T-helper 1 cell treated with Interleukin-12 subunit alpha and Interleukin-12 subunit beta and Interleukin-4 antibody, amounts not matched to agents 30 ng/mL and 1 ng/mL, for 36 hours (primary cell): Measurements from ENCODE around the gene MMP11. TPM values are rescaled to one million over a fixed set of nuclear protein-coding genes. Genes with fewer than 3 reads are reported as not detected.
"Not testable (repeated sequence)": the region's sequence is repeated elsewhere in the genome, so short reads cannot be mapped to it uniquely, and the experiment has no call there.

ENCODE experiments used
- intact Hi-C: fragments of 100-400 bp; cut with micrococcal nuclease; formaldehyde crosslinking; loops from one replicate; pipeline ENCODE4 v1.15.1; 2024
- total RNA-seq: library from RNA; stranded (reverse); gene quantifications from 2 replicates; pipeline ENCODE4 v1.2.3, GENCODE V29; 2022

MMP11 gene, protein sequence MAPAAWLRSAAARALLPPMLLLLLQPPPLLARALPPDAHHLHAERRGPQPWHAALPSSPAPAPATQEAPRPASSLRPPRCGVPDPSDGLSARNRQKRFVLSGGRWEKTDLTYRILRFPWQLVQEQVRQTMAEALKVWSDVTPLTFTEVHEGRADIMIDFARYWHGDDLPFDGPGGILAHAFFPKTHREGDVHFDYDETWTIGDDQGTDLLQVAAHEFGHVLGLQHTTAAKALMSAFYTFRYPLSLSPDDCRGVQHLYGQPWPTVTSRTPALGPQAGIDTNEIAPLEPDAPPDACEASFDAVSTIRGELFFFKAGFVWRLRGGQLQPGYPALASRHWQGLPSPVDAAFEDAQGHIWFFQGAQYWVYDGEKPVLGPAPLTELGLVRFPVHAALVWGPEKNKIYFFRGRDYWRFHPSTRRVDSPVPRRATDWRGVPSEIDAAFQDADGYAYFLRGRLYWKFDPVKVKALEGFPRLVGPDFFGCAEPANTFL
- 0.27 and 0.49 TPM in 2 replicates for total RNA-seq

DNA sequence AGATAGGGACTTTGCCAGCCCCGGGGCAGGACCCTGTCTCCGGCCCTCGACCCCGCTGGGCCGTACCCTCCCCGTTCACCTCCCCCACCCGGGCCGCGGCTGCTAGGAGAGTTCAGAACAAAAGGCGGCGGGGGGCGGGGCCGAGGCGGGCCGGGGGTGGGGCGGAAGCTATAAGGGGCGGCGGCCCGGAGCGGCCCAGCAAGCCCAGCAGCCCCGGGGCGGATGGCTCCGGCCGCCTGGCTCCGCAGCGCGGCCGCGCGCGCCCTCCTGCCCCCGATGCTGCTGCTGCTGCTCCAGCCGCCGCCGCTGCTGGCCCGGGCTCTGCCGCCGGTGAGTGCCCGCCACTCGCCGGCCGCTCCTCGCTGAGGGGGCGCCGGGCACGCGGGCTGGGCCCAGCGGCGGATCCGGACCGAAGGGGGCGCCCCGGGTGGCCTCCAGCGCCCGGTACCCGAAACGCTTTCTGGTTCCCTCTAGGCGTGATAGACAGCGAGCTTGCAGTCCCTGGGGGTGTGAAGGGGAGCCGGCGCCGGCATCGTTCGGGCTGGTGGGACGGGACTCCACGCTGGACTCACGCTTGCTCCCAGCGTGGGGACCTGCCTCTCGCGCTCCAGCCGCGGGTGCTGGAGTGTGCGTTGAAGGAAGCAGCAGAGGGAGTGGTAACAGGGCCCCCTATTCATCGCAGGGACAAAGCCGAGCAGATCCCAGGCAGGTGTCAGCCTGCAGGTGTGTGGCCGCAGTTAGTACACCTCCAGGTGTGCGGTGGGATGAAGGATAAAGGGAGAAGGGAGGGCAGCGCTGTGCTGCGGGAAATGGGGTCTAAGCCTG lies at the start of gene MMP11:
Gene MMP11, plus strand, starts transcription at position 201 of the 825 bp plus-strand sequence. Its CDS starts 22 bp downstream, at position 223.
- intact Hi-C loops, result loop anchor here (1.0 kb wide), 2 partner anchors 14 to 22 kb away; partner anchors contain the start of gene ZNF70

DNA sequence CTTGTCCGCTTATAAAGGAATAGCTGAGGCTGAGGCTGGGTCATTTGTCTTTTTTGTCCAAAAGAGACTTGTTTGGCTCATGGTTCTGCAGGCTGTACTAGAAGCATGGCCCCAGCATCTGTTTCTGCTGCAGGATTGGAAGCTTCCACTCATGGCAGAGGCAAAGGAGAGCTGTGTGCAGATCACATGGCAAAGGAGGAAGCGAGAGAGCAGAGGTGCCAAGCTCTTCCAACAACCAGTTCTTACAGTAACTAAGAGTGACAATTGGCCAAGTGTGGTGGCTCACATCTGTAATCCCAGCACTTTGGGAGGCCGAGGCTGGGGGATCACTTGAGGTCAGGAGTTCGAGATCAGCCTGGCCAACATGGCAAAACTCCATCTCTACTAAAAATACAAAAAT lies 44.5 kb upstream of the MMP11 start:
- intact Hi-C loops, result not testable (repeated sequence)

DNA sequence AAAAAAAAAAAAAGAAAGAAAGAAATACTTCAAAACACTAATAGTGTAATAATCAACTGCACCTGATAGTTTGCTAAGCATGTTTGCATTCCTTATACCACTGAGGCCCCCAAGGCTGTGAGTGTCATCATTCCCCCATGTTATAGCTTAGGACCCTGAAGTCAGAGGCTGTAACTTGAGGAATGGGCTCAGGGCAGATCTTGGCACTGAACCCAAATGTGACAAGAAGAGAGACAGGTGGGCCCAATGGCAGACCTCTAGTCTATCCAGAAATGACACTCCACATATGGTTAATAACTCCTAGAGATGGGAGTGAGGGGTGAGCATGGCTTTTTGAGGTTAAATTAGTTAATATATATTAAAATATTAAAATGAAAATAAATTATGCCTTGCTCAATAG lies 35.0 kb upstream of the MMP11 start:
- intact Hi-C loops, result no loop called here

DNA sequence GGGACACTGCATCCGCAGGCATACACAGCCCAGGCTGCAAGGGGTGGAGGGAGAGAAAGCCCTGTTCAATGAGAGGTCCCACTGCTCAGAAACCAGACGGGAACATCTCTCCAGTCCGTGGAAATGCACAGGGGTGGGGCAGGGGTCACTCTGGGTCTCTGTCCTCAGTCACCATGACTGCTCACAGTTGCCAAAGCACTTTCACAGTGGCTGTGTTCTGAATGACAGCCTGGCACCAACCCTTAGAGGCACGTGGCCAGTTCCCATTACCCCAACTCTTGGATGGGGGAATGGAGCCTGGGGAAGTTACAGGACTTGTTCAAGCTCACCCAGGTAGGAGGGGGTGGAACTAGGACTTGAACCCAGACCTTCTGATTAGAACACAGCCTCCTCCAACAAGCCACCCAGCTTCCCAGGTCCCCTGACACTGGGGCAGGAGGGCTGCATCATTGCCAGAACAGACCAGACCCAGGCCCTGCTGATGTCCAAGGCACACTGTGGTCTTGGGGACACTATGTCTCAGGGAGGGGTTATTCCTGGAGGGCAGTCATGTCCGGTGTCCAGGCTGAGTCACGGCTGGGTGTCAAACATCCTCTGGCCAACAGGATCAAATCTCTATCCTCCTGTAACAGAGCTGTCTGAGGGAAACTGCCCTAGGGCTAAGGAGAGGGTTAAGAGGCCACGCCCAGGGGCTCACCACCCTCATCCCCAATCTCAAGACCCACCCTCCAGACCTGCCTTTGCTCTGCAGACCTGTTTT lies 30.0 kb upstream of the MMP11 start:
- intact Hi-C loops, result no loop called here

DNA sequence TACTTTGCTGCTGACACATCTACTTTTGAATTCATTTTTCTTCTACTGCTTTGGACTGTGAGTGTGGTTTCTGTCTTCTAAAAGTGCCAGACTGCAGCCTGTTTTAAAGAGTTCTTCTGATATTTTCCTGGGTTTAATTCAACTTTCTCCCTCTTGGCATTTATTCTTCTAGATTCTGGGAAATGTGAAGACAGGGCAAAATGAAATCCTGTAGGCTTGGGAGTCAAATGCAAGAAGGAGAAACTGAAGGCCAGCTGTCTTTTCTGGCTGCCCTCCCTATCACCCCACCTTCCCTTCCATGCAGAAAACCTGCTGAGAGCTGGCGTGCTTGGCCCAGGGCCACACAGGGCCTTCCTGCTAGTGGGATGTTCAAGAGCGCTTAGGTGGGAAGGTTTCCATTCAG lies 29.3 kb upstream of the MMP11 start:
- intact Hi-C loops, result no loop called here

DNA sequence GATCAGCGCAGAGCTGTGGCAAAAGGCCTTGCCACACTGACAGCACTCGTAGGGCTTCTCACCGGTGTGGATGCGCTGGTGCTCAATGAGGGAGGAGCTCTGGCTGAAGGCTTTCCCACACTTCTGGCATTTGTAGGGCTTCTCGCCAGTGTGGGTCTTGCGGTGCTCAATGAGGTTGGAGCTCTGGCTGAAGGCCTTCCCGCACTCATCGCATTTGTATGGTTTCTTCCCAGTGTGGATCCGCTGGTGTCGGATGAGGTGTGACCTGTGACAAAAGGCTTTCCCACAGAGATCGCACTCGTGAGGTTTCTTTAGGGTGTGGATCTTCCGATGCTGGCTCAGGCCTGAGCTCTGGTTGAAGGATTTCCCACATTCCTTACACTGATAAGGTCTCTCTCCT lies 28.6 kb upstream of the MMP11 start:
- intact Hi-C loops, result no loop called here

DNA sequence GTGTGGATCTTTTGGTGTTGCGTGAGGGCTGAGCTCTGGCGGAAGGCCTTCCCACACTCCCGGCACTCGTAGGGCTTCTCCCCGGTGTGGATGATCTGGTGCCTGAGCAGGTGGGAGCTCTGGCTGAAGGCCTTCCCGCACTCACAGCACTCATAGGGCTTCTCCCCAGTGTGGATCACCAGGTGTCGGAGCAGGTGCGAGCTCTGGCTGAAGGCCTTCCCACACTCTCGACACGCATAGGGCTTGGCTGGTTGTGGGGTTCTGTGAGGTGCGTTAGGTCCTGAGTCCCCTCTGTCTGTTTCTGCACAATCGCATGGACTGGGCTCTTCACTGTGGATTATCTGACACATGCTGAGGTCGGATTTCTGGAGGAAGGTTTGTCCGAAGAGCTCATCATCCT lies 28.2 kb upstream of the MMP11 start:
- intact Hi-C loops, result no loop called here

DNA sequence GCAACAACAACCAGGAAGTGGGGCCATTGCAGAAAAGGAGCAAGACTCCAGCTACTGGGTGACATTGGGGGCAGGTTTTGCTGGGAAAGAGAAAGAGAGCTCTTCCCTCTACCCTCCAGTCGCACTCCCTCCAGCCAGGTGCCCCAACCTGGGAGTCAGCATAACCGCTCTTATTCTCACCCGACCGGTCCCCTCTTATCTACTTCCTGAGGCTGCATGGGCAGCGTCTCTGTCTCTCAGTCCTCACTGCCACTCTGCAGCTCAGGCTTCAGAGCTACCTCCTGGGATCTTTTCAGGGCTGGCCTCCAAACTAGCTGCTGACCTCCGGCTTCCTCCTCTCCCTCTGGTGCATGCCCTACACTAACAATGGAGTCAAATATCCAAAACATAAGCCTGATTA lies 26.9 kb upstream of the MMP11 start:
- intact Hi-C loops, result no loop called here

DNA sequence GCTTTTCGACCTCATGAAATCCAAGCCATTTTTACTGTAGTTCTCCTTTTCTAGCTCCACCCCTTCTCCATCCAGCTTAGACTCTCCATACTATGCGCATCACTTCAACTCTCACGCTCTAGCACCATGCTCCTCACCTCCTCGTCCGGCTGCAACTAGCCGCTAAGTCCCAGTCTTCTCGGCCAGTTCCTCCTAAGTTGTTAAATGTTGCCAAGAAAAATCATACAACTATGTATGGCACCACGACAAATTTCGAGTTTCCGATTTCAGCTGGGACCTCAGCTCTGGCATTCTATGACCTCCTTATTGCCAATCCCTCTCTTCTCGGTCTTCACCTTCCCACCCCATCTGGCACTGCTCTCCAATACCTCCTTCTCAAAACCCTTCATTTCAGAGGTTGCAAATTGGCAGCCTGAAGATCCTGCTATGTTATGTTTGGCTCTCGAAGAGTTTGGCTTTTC lies 22.8 kb upstream of the MMP11 start:
- intact Hi-C loops, result loop anchor here (10.0 kb wide), 1 partner anchor 215 kb away; no protein-coding TSS in a partner anchor

DNA sequence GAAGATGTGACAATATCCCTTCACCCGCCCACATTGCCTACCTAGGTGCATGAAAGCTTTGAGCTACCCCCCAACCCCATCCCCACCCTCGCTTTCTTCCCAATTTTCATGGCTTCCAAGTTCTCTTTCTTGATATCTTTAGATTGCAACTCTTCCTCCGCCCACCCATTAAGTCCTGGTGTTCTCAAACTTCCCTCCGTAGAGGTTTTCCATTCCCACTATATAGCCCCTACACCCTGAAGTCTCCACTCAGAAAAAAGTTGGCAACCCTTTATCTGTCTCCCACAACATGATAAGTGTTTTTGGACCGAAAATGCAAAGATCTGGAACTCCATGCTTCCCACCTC lies 22.3 kb upstream of the MMP11 start:
- intact Hi-C loops, result loop anchor here (10.0 kb wide), 1 partner anchor 216 kb away; no protein-coding TSS in a partner anchor

DNA sequence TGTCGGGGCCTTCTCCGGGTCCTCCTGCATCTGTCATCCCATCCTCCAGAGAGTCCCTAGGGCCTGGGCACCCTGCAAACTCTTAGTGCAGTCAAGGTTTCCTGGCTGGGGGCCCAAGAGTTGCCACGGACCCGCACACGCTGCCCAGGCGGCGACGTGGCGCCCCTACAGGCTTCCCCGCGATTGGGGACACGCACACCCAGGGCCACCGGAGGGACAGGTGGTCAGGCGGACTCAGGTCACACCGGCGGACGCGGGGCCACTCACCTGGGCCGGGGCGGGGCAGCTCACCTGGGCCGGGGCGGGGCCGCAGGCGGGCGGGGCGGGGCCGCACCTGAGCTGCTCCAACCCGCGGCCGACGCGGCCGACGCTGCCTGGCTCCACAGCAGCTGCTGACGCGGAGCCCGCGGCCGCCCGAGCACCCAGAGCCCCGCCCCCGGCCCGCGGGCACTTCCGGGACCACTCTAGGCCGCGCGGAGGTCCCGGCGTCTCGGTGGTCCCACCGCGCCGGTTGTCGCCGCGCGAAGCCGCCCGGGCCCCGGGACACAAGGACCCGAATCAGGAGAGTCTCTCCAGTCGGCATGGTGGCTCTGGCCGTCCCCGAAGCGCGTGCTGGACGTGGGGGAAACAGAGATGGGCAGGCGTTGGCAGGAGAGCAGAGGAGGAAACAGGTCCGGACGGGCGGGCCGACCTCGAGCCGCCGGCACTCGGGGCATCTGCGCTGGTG lies 21.8 kb upstream of the MMP11 start, which contains the start of gene ZNF70:
Gene ZNF70, minus strand, starts transcription at position 399 of the 727 bp plus-strand sequence. CDS start 5,972 bp downstream, outside the sequence.
- intact Hi-C loops, result loop anchor here (1.0 to 10.0 kb wide), 8 partner anchors 17 to 216 kb away; partner anchors contain the start of genes DERL3, MIF and MMP11

DNA sequence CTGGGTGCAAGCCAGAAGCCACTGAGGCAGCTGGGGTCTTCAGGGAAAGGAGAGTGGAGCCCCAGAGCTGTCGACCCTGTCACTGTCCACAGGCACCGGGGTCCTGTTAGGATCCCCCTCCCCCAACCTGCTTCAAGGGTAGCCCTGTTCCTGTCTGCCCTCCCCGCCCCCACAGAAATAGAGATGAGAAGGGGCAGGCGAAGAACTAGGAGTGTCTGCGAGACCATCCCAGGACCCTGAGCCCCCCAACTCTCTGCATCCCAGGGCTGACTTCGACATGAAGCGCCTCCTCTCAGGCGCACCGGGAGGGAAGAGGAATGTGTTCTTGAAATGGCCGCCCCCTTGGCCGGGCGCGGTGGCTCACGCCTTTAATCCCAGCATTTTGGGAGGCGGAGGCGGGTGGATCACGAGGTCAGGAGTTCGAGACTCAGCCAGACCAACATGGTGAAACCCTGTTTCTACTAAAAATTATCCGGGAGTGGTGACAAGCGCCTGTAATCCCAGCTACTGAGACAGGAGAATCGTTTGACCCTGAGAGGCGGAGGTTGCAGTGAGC lies 21.1 kb upstream of the MMP11 start:
- intact Hi-C loops, result loop anchor here (1.0 to 10.0 kb wide), 8 partner anchors 17 to 217 kb away; partner anchors contain the start of genes DERL3, MIF and MMP11

DNA sequence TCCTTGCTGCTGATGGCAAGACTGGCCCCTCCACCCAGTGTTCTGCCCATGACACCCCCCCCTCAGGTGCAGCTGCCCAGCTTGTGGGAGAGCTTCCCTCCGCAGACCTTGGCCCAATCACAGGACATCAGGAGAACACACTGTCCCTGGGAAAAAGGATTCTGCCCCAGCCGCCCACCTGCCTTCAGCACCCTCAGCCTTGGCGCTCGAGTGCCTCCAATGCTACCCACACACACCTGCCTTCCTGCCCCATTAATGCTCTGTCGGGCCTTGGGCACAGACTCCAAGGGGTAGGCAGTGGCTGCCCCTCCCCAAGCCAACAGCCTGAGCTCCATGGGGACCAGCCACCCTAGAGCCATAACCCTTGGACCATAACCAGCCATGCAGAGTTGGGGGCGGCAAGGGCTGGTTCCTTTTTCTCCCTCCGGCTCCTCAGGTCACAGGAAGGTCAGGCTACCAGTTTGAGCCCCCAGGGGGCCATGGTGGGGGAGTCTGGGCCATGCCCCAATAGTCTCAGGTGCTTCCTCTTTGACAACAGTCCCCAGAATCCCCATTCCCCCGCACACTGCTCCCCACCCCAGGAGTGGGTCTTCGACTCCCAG lies 20.5 kb upstream of the MMP11 start:
- intact Hi-C loops, result loop anchor here (10.0 kb wide), 1 partner anchor 217 kb away; no protein-coding TSS in a partner anchor

DNA sequence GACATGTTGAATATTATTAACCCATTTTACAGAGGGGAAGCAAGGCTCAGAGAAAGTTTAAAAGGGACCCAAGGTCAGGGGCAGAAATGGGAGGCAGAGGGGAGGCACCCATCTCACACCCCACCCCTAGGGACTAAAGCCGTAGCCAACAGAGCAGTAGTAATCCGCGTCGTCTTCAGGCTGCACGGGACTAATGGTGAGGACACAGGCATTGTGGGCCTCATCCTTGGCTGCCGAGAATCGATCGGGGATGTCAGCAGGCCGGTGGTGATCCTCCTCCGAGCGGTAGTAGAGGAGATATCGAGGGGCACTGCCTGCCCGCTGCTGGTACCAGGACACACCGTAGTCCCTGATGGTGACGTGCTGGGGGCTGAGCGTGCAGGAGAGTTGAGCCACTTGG lies 19.9 kb upstream of the MMP11 start:
- intact Hi-C loops, result loop anchor here (10.0 kb wide), 1 partner anchor 218 kb away; no protein-coding TSS in a partner anchor

DNA sequence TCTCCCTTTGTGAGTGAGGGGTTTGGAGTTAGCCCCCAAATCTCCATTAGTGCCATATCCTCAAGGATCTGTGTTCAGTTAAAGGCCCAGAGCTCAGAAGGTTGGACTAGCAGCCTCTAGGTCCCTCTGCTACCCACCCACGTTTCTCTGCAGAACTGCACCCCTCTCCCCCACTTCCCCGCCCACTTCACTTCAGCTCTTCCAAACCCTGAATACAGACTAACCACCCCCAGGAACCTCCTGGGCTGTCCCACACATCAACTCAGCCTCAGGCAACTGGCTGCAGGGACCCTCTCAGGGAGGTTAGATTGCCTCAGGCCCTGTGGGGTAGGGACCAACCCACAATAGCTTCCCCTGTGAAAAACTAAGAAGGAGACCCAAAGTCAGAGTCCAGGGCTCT lies 19.3 kb upstream of the MMP11 start:
- intact Hi-C loops, result loop anchor here (10.0 kb wide), 1 partner anchor 219 kb away; no protein-coding TSS in a partner anchor

DNA sequence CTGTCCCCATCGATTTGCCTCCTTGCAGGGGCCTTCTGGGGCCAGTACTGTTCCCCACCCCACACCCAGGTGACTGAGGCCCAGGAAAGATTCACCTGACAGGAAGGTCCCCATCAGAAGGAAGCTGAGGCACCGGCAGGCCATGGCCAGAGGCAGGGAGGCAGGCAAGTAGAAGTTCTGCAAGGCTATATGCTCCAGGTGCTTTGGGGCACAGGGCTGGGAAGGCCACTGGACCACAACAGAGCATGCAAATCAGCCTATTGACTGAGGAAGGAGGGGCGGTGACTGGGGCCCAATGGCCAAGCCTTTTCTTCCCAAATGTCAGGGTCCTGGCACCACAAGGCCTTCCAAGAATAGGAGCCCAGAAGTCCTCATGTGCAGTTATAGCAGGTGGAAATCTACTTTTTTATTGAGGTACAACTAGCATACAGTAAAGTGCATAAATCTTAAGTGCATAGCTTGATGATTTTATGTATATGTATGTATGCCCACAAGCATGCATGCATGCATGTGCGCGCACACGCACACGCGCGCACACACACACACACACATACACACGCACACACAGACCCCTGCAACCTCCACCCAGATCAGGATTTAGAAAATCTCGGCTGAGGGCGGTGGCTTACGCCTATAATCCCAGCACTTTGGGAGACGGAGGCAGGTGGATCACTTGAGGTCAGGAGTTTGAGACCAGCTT lies 18.3 kb upstream of the MMP11 start, which contains the start of gene VPREB3:
Gene VPREB3, minus strand, starts transcription at position 206 of the 700 bp plus-strand sequence. Its CDS starts 62 bp downstream, at position 144.
- intact Hi-C loops, result loop anchor here (10.0 kb wide), 1 partner anchor 220 kb away; no protein-coding TSS in a partner anchor

DNA sequence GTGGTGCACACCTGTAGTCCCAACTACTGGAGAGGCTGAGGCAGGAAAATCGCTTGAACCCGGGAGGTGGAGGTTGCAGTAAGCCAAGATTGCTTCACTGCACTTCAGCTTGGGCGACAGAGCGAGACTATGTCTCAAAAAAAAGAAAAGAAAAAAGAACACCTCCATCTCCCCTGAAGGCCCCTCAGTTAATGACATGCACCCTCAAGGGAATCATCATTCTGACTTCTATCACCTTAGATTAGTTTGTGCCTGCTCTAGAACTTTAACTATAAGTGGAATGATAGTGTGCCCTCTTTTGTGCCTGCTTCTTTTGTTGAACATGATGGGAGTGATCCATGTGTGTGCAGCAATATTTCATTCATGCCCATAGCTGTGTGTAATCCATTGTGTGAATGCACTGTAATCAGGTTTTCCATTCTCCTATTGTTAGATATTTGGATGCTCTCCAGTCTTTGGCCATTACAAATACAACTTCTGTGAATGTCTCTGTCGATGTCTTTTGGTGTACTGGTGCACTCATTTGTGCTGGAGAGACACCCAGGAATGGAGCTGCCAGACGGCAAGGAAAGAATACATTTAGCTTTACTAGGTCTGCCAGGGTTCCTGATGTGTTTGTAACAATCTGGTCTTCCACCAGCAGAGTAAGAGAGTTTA lies 17.5 kb upstream of the MMP11 start:
- intact Hi-C loops, result loop anchor here (10.0 kb wide), 1 partner anchor 220 kb away; no protein-coding TSS in a partner anchor

DNA sequence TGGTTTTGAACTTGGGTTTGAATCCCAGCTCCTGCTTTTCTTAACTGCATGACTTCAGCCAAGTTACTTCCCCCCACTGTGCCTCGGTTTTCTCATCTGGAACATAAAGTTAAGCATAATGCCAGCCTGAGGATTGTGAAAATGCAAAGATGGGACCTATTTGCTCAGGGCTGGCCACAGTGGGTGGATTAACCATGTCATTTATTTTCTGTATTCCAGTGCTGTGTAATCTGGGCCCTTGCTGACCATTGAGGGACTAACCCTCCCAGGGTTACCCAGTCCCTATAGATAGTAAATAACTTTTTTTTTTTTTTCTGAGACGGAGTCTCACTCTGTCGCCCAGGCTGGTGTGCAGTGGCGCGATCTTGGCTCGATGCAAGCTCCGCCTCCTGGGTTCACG lies 16.9 kb upstream of the MMP11 start:
- intact Hi-C loops, result loop anchor here (10.0 kb wide), 1 partner anchor 221 kb away; no protein-coding TSS in a partner anchor
